K562 (cell line): ENCODE measurements around the gene SHROOM3. TPM values are rescaled to one million over a fixed set of nuclear protein-coding genes. Genes with fewer than 3 reads are reported as not detected.

Experiments
- ATAC-seq: fragments of 200-7000 bp; cut with Tn5 transposase; 3 replicates; pipeline ENCODE4 v1.9.1; 2020; ENCODE audit warnings: moderate library complexity
- BruUV-seq: library from RNA; stranded (reverse); fragments of 400-500 nt; replicated peaks from 2 replicates; lab custom pipeline; 2021; lab: Mats Ljungman, UMichigan
- CTCF ChIA-PET: fragments of 300-600 bp; formaldehyde crosslinking; extraction: SDS; loops from one replicate; lab custom pipeline; 2021; ENCODE audit warnings: low intra/inter-chr PET ratio; lab: Yijun Ruan, JAX
- POLR2A ChIA-PET: fragments of 300-600, 350-650 bp; sonication (Branson Sonifier 250); formaldehyde crosslinking; extraction: SDS; loops from one replicate; lab custom pipeline; 2021; ENCODE audit warnings: antibody characterized with exemption, inconsistent platforms; lab: Yijun Ruan, JAX
- DNase-seq, 4 experiments: peaks; one replicate each; pipeline versions ENCODE4 v3.0.0 to v3.0.0-alpha.2; 2011 to 2018; ENCODE audit warnings: low spot score in 3 of 4, mixed read lengths in 3 of 4; ENCODE audit errors: extremely low read depth in 1 of 4
- FAIRE-seq: peaks from 2 replicates; lab custom pipeline; 2011; peaks lifted over from hg19 to GRCh38; lab: Jason Lieb, UNC
- H2AFZ ChIP-seq: 2 replicates; pipeline ENCODE4 v1.6.0; 2011; ENCODE audit warnings: low read depth, low read length, control low read depth, inconsistent platforms
- H3K27ac ChIP-seq: fragments of 200-600 bp; 3 replicates; pipeline ENCODE4 v1.8.0; 2011; ENCODE audit warnings: low read depth, mild to moderate bottlenecking, control low read depth, inconsistent platforms, low read length, moderate library complexity, mixed read lengths; ENCODE audit errors: extremely low read depth
- H3K27me3 ChIP-seq, 2 experiments: fragments of 300-600 bp in 1 of 2; 2 replicates in 1 of 2; 3 replicates in 1 of 2; pipeline versions ENCODE4 v1.6.0 to v1.8.0; 2011; ENCODE audit warnings: inconsistent platforms in 2 of 2, low read length in 2 of 2, mild to moderate bottlenecking in 1 of 2, mixed read lengths in 1 of 2, moderate library complexity in 1 of 2; ENCODE audit not compliant: control insufficient read depth in 2 of 2, insufficient read depth in 2 of 2
- H3K36me3 ChIP-seq: fragments of 300-600 bp; 3 replicates; pipeline ENCODE4 v1.8.0; 2011; ENCODE audit warnings: mild to moderate bottlenecking, low read length, inconsistent platforms; ENCODE audit not compliant: control insufficient read depth, insufficient read depth
- H3K4me1 ChIP-seq, 2 experiments: fragments of 200-600 bp in 1 of 2; replicated peaks in 1 of 2; 2 replicates in 1 of 2; 3 replicates in 1 of 2; pipeline versions ENCODE4 v1.5.1 to v1.8.0; 2011; ENCODE audit warnings: inconsistent platforms in 2 of 2, low read length in 2 of 2, mild to moderate bottlenecking in 1 of 2, mixed read lengths in 1 of 2, moderate library complexity in 1 of 2; ENCODE audit not compliant: control insufficient read depth in 2 of 2, insufficient read depth in 2 of 2
- H3K4me2 ChIP-seq: 2 replicates; pipeline ENCODE4 v1.6.1; 2011; ENCODE audit warnings: low read length, control low read depth, inconsistent platforms, mixed read lengths; ENCODE audit not compliant: insufficient read depth
- H3K4me3 ChIP-seq: fragments of 200-600 bp; sonication (generic), shearing (Covaris generic); 2 replicates; pipeline ENCODE4 v1.5.1; 2016; ENCODE audit warnings: control low read depth, inconsistent platforms
- H3K79me2 ChIP-seq: fragments of 200-600 bp; 3 replicates; pipeline ENCODE4 v1.8.0; 2011; ENCODE audit warnings: low read length, inconsistent platforms; ENCODE audit not compliant: control insufficient read depth, insufficient read depth
- H3K9ac ChIP-seq, 2 experiments: 2 replicates each; pipeline versions ENCODE4 v1.6.0 to v1.6.1; 2011; ENCODE audit warnings: low read depth in 2 of 2, low read length in 2 of 2, control low read depth in 1 of 2, inconsistent platforms in 1 of 2, mild to moderate bottlenecking in 1 of 2, mixed read lengths in 1 of 2; ENCODE audit not compliant: insufficient read depth in 1 of 2
- H3K9me1 ChIP-seq: one replicate; pipeline ENCODE4 v1.6.0; 2011; ENCODE audit warnings: inconsistent platforms, mild to moderate bottlenecking, low read length, moderate library complexity; ENCODE audit not compliant: control insufficient read depth, insufficient read depth
- H3K9me3 ChIP-seq: replicated peaks from 2 replicates; pipeline ENCODE4 v1.5.1; 2011; ENCODE audit warnings: low read depth, low read length, inconsistent platforms; ENCODE audit not compliant: control insufficient read depth, insufficient read depth
- H4K20me1 ChIP-seq: replicated peaks from 2 replicates; pipeline ENCODE4 v1.6.1; 2011; ENCODE audit warnings: low read length, inconsistent platforms, mixed read lengths; ENCODE audit not compliant: control insufficient read depth, insufficient read depth
- ADNP ChIP-seq: fragments of 200-800 bp; sonication (Bioruptor generic); IDR thresholded peaks from 2 replicates; pipeline ENCODE4 v1.6.1; 2016; ENCODE audit warnings: missing genetic modification characterization, missing compliant biosample characterization
- C11orf30 ChIP-seq: fragments of 450-650 bp; IDR thresholded peaks from 2 replicates; pipeline ENCODE4 v1.6.1; 2016; ENCODE audit warnings: low read depth, mild to moderate bottlenecking
- ZNF121 ChIP-seq: sonication (generic); formaldehyde crosslinking; conservative IDR thresholded peaks from 2 replicates; pipeline ENCODE4 v1.8.0; 2022; ENCODE audit warnings: missing genetic modification reagents
- ZNF699 ChIP-seq: fragments of 250-450 bp; sonication (Bioruptor Pico); IDR thresholded peaks from 2 replicates; pipeline ENCODE4 v1.8.0; 2021; ENCODE audit warnings: mild to moderate bottlenecking, moderate library complexity; ENCODE audit not compliant: insufficient replicate concordance
- WGBS: fragments of 100-300 bp; shearing (Covaris generic); methylation state at CpG from one replicate; pipeline ENCODE4 v1.1.6; 2016; ENCODE audit warnings: low coverage, mixed read lengths; ENCODE audit not compliant: insufficient coverage; ENCODE audit errors: missing lambda C conversion rate; 5-methylcytosine and 5-hydroxymethylcytosine counted together
- in situ Hi-C: fragments of 300-500 bp; cut with MboI; formaldehyde crosslinking; loops from 4 replicates; pipeline ENCODE4 v1.15.0; 2018; ENCODE audit warnings: inconsistent platforms, mixed read lengths
- intact Hi-C: fragments of 100-400 bp; cut with micrococcal nuclease; formaldehyde crosslinking; loops from 2 replicates; pipeline ENCODE4 v1.14.2; 2022
- polyA plus RNA-seq, 8 experiments: library from polyadenylated mRNA; depleted of rRNA in 4 of 8; stranded (reverse) in 5 of 8; unstranded in 3 of 8; fragments of >200 nt; fragmentation: Nextera tagmentation in 2 of 8; fragmentation: Illumina TruSeq in 1 of 8; extraction: Ambion mirVana in 2 of 8; extraction: Trizol in 1 of 8; gene quantifications; 2 replicates each; pipeline versions ENCODE4 v1.2.1 to v1.2.3, GENCODE V29; 2011 to 2014; ENCODE audit warnings: inconsistent platforms in 1 of 8, missing spikeins in 1 of 8
- total RNA-seq, 7 experiments: library from RNA; depleted of rRNA in 6 of 7; stranded (reverse); fragments of >200 nt in 6 of 7; fragmentation: Illumina TruSeq in 2 of 7; extraction: Trizol in 2 of 7; gene quantifications; 2 replicates each; pipeline versions ENCODE4 v1.2.1 to v1.2.3, GENCODE V29; 2011 to 2021; ENCODE audit warnings: low replicate concordance in 1 of 7
- TF ChIP-seq, protein P1 (sequence below): sonication (generic); formaldehyde crosslinking; IDR thresholded peaks from 2 replicates; pipeline ENCODE4 v1.8.1; 2023; ENCODE audit warnings: mild to moderate bottlenecking, missing genetic modification reagents

Gene SHROOM3
- total and polyA plus RNA-seq, 9 of the 15 experiments (the other 6 are each of a cell fraction or from before 2014, with no cell fraction given): 0.01 to 0.07 TPM; not detected in 7

DNA sequence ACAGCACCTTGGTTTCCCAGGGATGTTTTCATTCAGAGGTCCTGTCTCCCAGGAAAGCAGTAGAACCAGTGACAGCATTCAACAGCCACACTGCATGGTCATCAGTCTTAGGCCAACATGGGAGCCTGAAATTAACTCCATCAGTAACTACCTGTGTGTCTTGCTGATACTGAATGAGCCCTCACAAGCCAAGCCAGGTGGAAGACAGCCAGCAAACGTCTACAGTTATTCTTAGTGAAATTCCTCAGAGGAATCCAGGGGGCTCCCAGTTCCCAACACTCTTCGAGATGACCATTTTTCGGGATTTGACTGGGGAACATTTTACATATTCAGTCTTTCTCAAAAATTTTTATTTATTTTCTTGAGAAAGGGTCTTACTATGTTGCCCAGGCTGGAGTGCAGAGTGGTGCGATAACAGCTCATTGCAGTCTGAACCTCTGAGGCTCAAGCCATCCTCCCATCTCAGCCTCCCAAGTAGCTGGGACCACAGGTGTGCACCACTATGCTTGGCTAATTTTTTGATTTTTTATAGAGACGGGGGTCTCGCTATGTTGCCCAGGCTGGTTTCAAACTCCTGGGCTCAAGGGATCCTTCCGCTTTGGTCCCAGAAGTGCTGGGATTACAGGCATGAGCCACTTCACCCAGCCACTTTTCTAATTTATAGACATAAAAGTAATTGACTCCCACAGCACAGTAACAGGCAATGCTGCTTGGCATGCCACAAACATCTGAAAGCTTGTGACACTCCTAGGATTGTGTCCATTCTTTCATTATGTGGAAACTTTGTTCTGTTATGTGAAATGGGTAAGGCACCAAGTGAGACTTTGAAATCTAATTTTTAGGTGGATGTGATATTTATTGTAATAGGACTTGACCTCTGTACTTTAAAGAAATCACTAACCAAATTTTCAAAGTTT, 346.0 kb downstream of the SHROOM3 start:
- no peaks in the 10 kb centered on the region for H4K20me1 ChIP-seq
- intact Hi-C loops (no loop called here), in situ Hi-C loops (no loop called here)
- no peaks in the 10 kb centered on the region for H3K79me2 ChIP-seq
- DNase-seq (no peak), FAIRE-seq (no peak), ATAC-seq (no peak)
- no peak overlapping the region for H3K4me3 ChIP-seq
- H3K27me3 ChIP-seq: peaks cover 0 to 4% of the 10 kb centered on the region in 2 experiments; a peak in 2 of 5 replicates
- no peak overlapping the region for H3K9ac ChIP-seq
- peaks cover 0 to 11% of the 10 kb centered on the region in 2 experiments; a peak in 2 of 5 replicates for H3K4me1 ChIP-seq
- no peaks in the 10 kb centered on the region for H3K9me3 ChIP-seq
- H2AFZ ChIP-seq: no peak overlapping the region
- WGBS: 54% methylated on average over 7 of the region's 7 CpGs
- BruUV-seq: no TSS peak
- no peak overlapping the region for H3K27ac ChIP-seq
- H3K9me1 ChIP-seq: no peaks in the 10 kb centered on the region
- no peaks in the 10 kb centered on the region for H3K36me3 ChIP-seq
- H3K4me2 ChIP-seq: no peak overlapping the region
- CTCF ChIA-PET: no interaction called here
- TF ChIP-seq ADNP (no peak), ZNF121 (CRISPR knock-in tag) (peak; percentile 66), C11orf30 (no peak), ZNF699 (CRISPR knock-in tag) (no peak)
- TF ChIP-seq, protein P1, sequence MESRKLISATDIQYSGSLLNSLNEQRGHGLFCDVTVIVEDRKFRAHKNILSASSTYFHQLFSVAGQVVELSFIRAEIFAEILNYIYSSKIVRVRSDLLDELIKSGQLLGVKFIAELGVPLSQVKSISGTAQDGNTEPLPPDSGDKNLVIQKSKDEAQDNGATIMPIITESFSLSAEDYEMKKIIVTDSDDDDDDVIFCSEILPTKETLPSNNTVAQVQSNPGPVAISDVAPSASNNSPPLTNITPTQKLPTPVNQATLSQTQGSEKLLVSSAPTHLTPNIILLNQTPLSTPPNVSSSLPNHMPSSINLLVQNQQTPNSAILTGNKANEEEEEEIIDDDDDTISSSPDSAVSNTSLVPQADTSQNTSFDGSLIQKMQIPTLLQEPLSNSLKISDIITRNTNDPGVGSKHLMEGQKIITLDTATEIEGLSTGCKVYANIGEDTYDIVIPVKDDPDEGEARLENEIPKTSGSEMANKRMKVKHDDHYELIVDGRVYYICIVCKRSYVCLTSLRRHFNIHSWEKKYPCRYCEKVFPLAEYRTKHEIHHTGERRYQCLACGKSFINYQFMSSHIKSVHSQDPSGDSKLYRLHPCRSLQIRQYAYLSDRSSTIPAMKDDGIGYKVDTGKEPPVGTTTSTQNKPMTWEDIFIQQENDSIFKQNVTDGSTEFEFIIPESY: no peak
- TF ChIP-seq, all 486 proteins: peak for 1
- POLR2A ChIA-PET: interaction anchor here (1.3 kb wide), 1 partner anchor 9 kb away, joined by 3 read pairs; no protein-coding TSS in a partner anchor
